Thoracic aorta (tissue), 2 donors: ENCODE measurements around the gene HPX. TPM values are rescaled to one million over a fixed set of nuclear protein-coding genes. Genes with fewer than 3 reads are reported as not detected.
"Not testable (repeated sequence)": the region's sequence is repeated elsewhere in the genome, so short reads cannot be mapped to it uniquely, and the experiment has no call there.

Experiments used
- ATAC-seq: fragments of 150-250 bp; one replicate; pipeline ENCODE4 v1.8.0; 2017; ENCODE audit warnings: low read depth; ENCODE audit not compliant: insufficient number of reproducible peaks, low FRiP score
- DNase-seq: peaks from one replicate; pipeline ENCODE4 v3.0.0-alpha.2; 2020; ENCODE audit warnings: low spot score
- H3K27ac ChIP-seq, 2 donors: fragments of 200-600 bp; sonication (generic); 1 replicate in 1 of 2; 2 replicates in 1 of 2; pipeline ENCODE4 v1.5.1; 2016; ENCODE audit warnings: mild to moderate bottlenecking in 2 of 2, moderate library complexity in 2 of 2
- H3K27me3 ChIP-seq: fragments of 200-600 bp; sonication (generic); replicated peaks from 2 replicates; pipeline ENCODE4 v1.6.0; 2016; ENCODE audit warnings: mild to moderate bottlenecking; ENCODE audit not compliant: insufficient read depth
- H3K36me3 ChIP-seq: fragments of 200-600 bp; sonication (generic); one replicate; pipeline ENCODE4 v1.5.1; 2016
- H3K4me1 ChIP-seq, 2 donors: fragments of 200-600 bp; sonication (generic); 1 replicate in 1 of 2; 2 replicates in 1 of 2; pipeline versions ENCODE4 v1.5.1 to v1.6.0; 2016; ENCODE audit warnings: low read depth in 2 of 2, mild to moderate bottlenecking in 1 of 2; ENCODE audit not compliant: control insufficient read depth in 1 of 2
- H3K4me3 ChIP-seq: fragments of 200-600 bp; sonication (generic); 2 replicates; pipeline ENCODE4 v1.5.1; 2016; ENCODE audit warnings: mild to moderate bottlenecking
- H3K9me3 ChIP-seq: fragments of 200-600 bp; sonication (generic); 2 replicates; pipeline ENCODE4 v1.5.1; 2016
- total RNA-seq, 2 donors: library from RNA; depleted of rRNA; stranded (reverse); fragments of >200 nt; gene quantifications; one replicate each; pipeline versions ENCODE4 v1.1.0 to v1.2.3, GENCODE V29; 2016
- TF ChIP-seq, protein P1 (sequence below): fragments of 200-600 bp; sonication (generic); IDR thresholded peaks from one replicate; pipeline ENCODE4 v1.5.1; 2019; ENCODE audit warnings: antibody characterized with exemption

The HPX gene
- total RNA-seq, 2 donors from 2014 or later, result 0.54 to 2.9 TPM

DNA sequence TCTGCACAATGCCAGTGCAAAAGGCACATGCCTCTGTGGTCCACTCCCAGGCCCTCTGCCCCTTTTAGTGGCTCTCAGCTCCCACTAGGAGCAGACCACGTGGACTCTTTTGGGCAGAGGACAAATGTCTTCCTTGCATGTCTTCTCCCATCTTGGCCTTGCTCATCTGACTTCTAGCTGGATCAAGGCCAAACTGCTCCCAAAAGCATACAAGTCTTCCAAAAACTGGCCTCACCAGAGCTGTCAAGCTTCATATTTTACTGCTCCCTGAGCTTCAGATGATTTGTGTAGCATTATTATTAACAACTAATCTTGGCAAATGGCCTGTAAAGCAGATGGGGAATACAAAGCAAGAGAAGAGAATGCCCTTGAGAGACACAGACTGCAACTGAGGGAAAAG is 43.6 kb downstream of the HPX start:
- Histone ChIP-seq H3K27ac (peak overlapping the region in 1 of 2 donors; percentile 2), H3K27me3 (no peaks in the 10 kb centered on the region), H3K9me3 (no peaks in the 10 kb centered on the region), H3K4me1 (peaks cover 3 to 14% of the 10 kb centered on the region in 2 donors), H3K4me3 (no peak overlapping the region), H3K36me3 (peaks cover 21% of the 10 kb centered on the region)
- DNase-seq (no peak), ATAC-seq (no peak)
- TF ChIP-seq, protein P1, sequence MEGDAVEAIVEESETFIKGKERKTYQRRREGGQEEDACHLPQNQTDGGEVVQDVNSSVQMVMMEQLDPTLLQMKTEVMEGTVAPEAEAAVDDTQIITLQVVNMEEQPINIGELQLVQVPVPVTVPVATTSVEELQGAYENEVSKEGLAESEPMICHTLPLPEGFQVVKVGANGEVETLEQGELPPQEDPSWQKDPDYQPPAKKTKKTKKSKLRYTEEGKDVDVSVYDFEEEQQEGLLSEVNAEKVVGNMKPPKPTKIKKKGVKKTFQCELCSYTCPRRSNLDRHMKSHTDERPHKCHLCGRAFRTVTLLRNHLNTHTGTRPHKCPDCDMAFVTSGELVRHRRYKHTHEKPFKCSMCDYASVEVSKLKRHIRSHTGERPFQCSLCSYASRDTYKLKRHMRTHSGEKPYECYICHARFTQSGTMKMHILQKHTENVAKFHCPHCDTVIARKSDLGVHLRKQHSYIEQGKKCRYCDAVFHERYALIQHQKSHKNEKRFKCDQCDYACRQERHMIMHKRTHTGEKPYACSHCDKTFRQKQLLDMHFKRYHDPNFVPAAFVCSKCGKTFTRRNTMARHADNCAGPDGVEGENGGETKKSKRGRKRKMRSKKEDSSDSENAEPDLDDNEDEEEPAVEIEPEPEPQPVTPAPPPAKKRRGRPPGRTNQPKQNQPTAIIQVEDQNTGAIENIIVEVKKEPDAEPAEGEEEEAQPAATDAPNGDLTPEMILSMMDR, result no peak

GRCh38 chr11:6395470-6396060 is 45.2 kb downstream of the HPX start:
- Histone ChIP-seq H3K4me3 (no peak overlapping the region), H3K27ac (no peak overlapping the region), H3K27me3 (no peaks in the 10 kb centered on the region), H3K36me3 (peaks cover 9% of the 10 kb centered on the region), H3K9me3 (no peaks in the 10 kb centered on the region), H3K4me1 (peaks cover 3 to 26% of the 10 kb centered on the region in 2 donors)
- TF ChIP-seq, protein P1, result no peak
- ATAC-seq (no peak), DNase-seq (no peak)

- TF ChIP-seq, protein P1, result no peak
These were observed 46.7 kb downstream of the HPX start for GRCh38 chr11:6393989-6394670.

DNA sequence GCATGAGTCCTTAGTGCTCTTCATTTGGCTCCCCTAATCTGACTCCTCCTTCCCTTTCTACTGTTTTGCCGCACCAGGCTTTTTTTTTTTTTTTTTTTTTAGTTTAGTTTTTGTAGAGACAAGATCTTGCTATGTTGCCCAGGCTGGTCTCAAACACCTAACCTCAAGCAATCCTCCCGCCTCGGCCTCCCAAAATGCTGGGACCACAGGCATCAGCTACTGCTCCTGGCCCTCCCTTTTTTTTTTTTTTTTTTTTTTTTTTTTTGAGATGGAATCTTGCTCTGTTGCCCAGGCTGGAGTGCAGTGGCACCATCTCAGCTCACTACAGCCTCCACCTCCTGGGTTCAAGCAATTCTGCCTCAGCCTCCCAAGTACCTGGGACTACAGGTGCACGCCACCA is 48.5 kb downstream of the HPX start:
- not testable (repeated sequence) for H3K9me3 ChIP-seq, H3K27me3 ChIP-seq, ATAC-seq, H3K36me3 ChIP-seq, H3K4me3 ChIP-seq, DNase-seq, H3K27ac ChIP-seq
- H3K4me1 ChIP-seq, result peaks cover 4 to 31% of the 10 kb centered on the region in 2 donors

More at GRCh38 chr11:6393989-6394670, 46.7 kb downstream of the HPX start:
- peaks cover 7 to 32% of the 10 kb centered on the region in 2 donors for H3K4me1 ChIP-seq
- H3K9me3 ChIP-seq, result no peaks in the 10 kb centered on the region
- H3K4me3 ChIP-seq, result no peak overlapping the region
- no peaks in the 10 kb centered on the region for H3K27me3 ChIP-seq
- ATAC-seq (no peak), DNase-seq (no peak)
- peaks cover 7% of the 10 kb centered on the region for H3K36me3 ChIP-seq
- no peak overlapping the region for H3K27ac ChIP-seq

- no peaks in the 10 kb centered on the region for H3K27me3 ChIP-seq
- peaks cover 7% of the 10 kb centered on the region for H3K36me3 ChIP-seq
- H3K9me3 ChIP-seq, result no peaks in the 10 kb centered on the region
- TF ChIP-seq, protein P1, result no peak
- no peak for ATAC-seq
- H3K27ac ChIP-seq, result no peak overlapping the region
- peaks cover 4 to 30% of the 10 kb centered on the region in 2 donors for H3K4me1 ChIP-seq
- H3K4me3 ChIP-seq, result peak overlapping the region; percentile 84
- no peak for DNase-seq
These were observed 49.2 kb downstream of the HPX start for GRCh38 chr11:6391537-6392134.
